Measurements from ENCODE around the gene EPB41L4B. TPM values are rescaled to one million over a fixed set of nuclear protein-coding genes. Genes with fewer than 3 reads are reported as not detected.

EPB41L4B gene
- total RNA-seq, 3 donors from 2014 or later, result 11.5 to 47.2 (median 16.0) TPM

DNA sequence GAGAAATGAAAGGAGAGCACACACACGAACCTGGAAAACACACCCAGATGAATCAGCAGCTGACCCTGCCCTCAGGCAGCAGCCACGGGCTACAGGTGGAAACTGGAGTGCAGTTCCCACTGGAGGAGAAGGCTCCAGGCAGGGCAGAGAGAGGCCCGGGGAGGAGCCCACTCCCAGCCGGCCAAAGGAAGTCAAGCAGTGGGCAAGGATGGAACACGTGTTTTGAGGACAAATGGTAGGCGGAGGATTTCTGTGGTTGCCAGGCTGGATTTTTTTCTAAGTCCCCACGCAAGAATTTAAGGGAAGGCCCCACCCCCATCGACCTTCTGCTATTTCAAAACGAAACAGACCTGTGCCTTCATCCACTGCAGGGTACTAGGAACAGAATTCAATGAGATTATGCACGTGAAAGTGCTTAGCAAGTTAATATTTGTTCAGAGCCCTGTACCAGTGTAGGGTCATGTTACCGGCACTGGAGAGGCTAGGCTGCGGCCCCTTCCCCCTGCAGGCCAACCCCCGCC, 6.8 kb downstream of the EPB41L4B start:
- H3K4me3 ChIP-seq, result no peak overlapping the region
- H3K27me3 ChIP-seq, result no peaks in the 10 kb centered on the region
- no peak overlapping the region for H3K27ac ChIP-seq
- H3K9me3 ChIP-seq, result no peaks in the 10 kb centered on the region
- no peak for TF ChIP-seq POLR2A (IDR thresholded peaks at IDR 0.05)
- TF ChIP-seq POLR2AphosphoS5 (IDR thresholded peaks at IDR 0.05), result no peak
- TF ChIP-seq, protein P1, sequence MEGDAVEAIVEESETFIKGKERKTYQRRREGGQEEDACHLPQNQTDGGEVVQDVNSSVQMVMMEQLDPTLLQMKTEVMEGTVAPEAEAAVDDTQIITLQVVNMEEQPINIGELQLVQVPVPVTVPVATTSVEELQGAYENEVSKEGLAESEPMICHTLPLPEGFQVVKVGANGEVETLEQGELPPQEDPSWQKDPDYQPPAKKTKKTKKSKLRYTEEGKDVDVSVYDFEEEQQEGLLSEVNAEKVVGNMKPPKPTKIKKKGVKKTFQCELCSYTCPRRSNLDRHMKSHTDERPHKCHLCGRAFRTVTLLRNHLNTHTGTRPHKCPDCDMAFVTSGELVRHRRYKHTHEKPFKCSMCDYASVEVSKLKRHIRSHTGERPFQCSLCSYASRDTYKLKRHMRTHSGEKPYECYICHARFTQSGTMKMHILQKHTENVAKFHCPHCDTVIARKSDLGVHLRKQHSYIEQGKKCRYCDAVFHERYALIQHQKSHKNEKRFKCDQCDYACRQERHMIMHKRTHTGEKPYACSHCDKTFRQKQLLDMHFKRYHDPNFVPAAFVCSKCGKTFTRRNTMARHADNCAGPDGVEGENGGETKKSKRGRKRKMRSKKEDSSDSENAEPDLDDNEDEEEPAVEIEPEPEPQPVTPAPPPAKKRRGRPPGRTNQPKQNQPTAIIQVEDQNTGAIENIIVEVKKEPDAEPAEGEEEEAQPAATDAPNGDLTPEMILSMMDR (IDR thresholded peaks at IDR 0.05), result no peak
- intact Hi-C loops (cut with DNase I; ENCODE audit: low total_unique reads), result no loop called here
- H3K36me3 ChIP-seq, result no peaks in the 10 kb centered on the region
- H3K4me1 ChIP-seq, result no peaks in the 10 kb centered on the region
- DNase-seq (ENCODE audit: low spot score in 2 of 2), result no peak

DNA sequence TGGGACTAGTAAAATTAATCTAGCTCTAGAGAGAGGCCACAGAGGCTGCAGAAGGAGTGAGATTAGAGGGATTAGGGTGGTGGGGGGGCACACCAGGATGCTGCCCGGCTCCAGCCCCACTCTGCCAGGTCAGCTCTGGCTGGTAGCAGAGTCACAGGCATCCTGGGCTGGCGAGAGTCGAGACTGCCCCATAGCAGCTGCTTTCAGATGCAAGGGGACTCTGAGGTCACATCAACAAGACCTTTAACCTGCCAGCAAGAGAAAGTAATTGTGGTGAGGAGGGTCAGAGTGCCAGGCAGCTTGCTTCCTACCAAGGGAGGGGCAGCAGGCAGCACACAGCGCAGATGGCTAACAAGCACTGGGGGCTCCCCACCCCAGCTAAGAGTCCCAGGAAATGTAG, 7.5 kb downstream of the EPB41L4B start:
- H3K27ac ChIP-seq, result no peak overlapping the region
- TF ChIP-seq, protein P1 (IDR thresholded peaks at IDR 0.05), result no peak
- TF ChIP-seq POLR2A (IDR thresholded peaks at IDR 0.05), result no peak
- no peaks in the 10 kb centered on the region for H3K4me1 ChIP-seq
- DNase-seq (ENCODE audit: low spot score in 2 of 2), result no peak
- no peak overlapping the region for H3K4me3 ChIP-seq
- H3K9me3 ChIP-seq, result no peaks in the 10 kb centered on the region
- no peaks in the 10 kb centered on the region for H3K27me3 ChIP-seq
- intact Hi-C loops (cut with DNase I; ENCODE audit: low total_unique reads), result no loop called here
- H3K36me3 ChIP-seq, result no peaks in the 10 kb centered on the region

DNA sequence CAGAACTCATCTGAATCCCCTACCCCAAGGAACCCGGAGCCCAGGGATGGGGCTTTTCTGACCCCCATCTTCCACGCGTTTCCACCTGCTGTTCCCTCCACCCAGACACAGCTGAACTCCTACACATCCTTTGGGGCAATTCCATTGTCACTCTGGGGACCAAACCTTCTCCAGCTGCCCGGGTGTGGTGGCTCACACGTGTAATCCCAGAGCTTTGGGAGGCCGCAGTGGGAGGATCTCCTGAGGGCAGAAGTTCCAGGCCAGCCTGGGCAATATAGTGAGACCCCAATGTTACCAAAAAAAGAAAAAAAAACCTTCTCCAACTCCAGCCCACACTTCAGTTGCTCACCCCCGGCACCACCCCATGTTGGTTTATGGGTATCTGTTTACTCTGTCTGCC, 8.1 kb downstream of the EPB41L4B start:
- H3K27ac ChIP-seq, result no peak overlapping the region

DNA sequence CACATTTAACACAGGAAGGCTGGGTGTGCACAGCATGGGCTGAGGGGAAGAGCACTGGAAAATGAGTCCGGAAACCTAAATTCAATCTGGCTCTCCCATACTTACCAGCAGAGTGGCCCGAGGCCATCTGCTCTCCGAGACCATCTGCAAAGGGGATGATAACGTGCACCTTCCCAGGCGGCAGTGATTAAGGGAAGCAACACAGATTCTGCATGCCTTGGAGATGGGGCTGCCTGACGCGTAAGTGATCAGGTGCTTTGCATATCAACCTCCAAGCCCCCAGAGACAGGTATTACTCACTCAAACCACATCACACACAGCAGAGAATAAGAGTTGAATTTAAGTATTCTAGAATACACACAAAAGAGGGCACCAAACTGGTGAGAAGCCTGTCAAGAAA, 9.1 kb downstream of the EPB41L4B start:
- no peak for DNase-seq (ENCODE audit: low spot score in 2 of 2)
- intact Hi-C loops (cut with DNase I; ENCODE audit: low total_unique reads), result no loop called here
- Histone ChIP-seq H3K27ac (no peak overlapping the region), H3K4me3 (no peak overlapping the region), H3K4me1 (no peaks in the 10 kb centered on the region), H3K36me3 (no peaks in the 10 kb centered on the region), H3K9me3 (no peaks in the 10 kb centered on the region), H3K27me3 (no peaks in the 10 kb centered on the region)
- TF ChIP-seq POLR2AphosphoS5 (IDR thresholded peaks at IDR 0.05) (no peak), POLR2A (IDR thresholded peaks at IDR 0.05) (no peak)
- TF ChIP-seq, protein P1 (IDR thresholded peaks at IDR 0.05), result no peak

More for the DNA sequence above, 8.1 kb downstream of the EPB41L4B start:
- no peak for DNase-seq (ENCODE audit: low spot score in 2 of 2)
- TF ChIP-seq, protein P1 (IDR thresholded peaks at IDR 0.05), result no peak
- TF ChIP-seq POLR2A (IDR thresholded peaks at IDR 0.05) (no peak), POLR2AphosphoS5 (IDR thresholded peaks at IDR 0.05) (no peak)
- Histone ChIP-seq H3K4me1 (no peaks in the 10 kb centered on the region), H3K27me3 (no peaks in the 10 kb centered on the region), H3K9me3 (no peaks in the 10 kb centered on the region), H3K36me3 (no peaks in the 10 kb centered on the region), H3K4me3 (no peak overlapping the region)
- intact Hi-C loops (cut with DNase I; ENCODE audit: low total_unique reads), result no loop called here

DNA sequence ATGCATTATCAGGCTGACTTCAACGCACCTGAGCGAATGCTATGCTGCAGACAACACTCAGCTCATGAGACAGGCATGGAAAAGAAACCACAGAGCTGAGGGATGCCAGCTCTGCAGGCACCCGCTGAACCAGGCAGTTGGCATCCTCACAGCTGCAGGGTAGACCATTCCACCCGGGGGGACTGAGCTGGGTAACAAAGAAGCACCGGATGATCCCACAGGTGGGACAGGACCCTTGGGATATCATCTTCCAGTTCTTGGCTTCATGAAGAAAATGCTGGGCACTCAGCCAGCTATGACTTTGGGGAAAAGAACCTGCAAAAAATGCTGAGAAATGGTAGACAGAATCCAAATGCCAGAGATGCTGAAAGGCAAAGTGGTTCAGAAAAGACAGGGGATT, 9.6 kb downstream of the EPB41L4B start:
- no peaks in the 10 kb centered on the region for H3K4me1 ChIP-seq
- TF ChIP-seq POLR2AphosphoS5 (IDR thresholded peaks at IDR 0.05) (no peak), POLR2A (IDR thresholded peaks at IDR 0.05) (no peak)
- TF ChIP-seq, protein P1 (IDR thresholded peaks at IDR 0.05), result no peak
- intact Hi-C loops (cut with DNase I; ENCODE audit: low total_unique reads), result no loop called here
- H3K27me3 ChIP-seq, result no peaks in the 10 kb centered on the region
- H3K27ac ChIP-seq, result peak overlapping the region in 1 of 2 donors; percentile 14
- DNase-seq (ENCODE audit: low spot score in 2 of 2), result peak in 1 of 2 donors; percentile 52
- H3K4me3 ChIP-seq, result no peak overlapping the region
- H3K9me3 ChIP-seq, result no peaks in the 10 kb centered on the region
- no peaks in the 10 kb centered on the region for H3K36me3 ChIP-seq

Data from breast epithelium (tissue), 4 donors.